HepG2 (cell line): ENCODE data around the gene B3GALNT2.

ENCODE experiments used
- CBX5 ChIP-seq: sonication (generic); formaldehyde crosslinking; IDR thresholded peaks from 2 replicates; pipeline ENCODE4 v1.4.0; 2020; ENCODE audit warnings: missing genetic modification reagents, borderline replicate concordance
- DNMT1 ChIP-seq: sonication (generic); formaldehyde crosslinking; IDR thresholded peaks from 2 replicates; pipeline ENCODE4 v1.5.1; 2020; ENCODE audit warnings: mild to moderate bottlenecking, missing genetic modification reagents
- KLF16 ChIP-seq, 2 experiments: sonication (generic) in 1 of 2; formaldehyde crosslinking in 1 of 2; IDR thresholded peaks; 2 replicates each; pipeline versions ENCODE4 v1.6.1 to v1.8.0; 2016 to 2023; ENCODE audit warnings: missing genetic modification reagents in 2 of 2, missing compliant biosample characterization in 1 of 2
- RAD21 ChIP-seq: fragments of 450-650 bp; formaldehyde crosslinking; IDR thresholded peaks from 2 replicates; pipeline ENCODE4 v1.5.0; 2020; ENCODE audit warnings: mild to moderate bottlenecking
- SMAD9 ChIP-seq: sonication (generic); formaldehyde crosslinking; IDR thresholded peaks from 2 replicates; pipeline ENCODE4 v1.5.1; 2020; ENCODE audit warnings: mild to moderate bottlenecking, missing genetic modification reagents
- SP2 ChIP-seq: sonication (generic); formaldehyde crosslinking; IDR thresholded peaks from 2 replicates; pipeline ENCODE4 v1.5.1; 2020; ENCODE audit warnings: mild to moderate bottlenecking, missing genetic modification reagents
- ZNF549 ChIP-seq: sonication (generic); formaldehyde crosslinking; IDR thresholded peaks from 2 replicates; pipeline ENCODE4 v1.5.0; 2020; ENCODE audit warnings: missing genetic modification reagents
- ZNF607 ChIP-seq: sonication (generic); formaldehyde crosslinking; IDR thresholded peaks from 2 replicates; pipeline ENCODE4 v1.5.1; 2020; ENCODE audit warnings: missing genetic modification reagents, mild to moderate bottlenecking, borderline replicate concordance

DNA sequence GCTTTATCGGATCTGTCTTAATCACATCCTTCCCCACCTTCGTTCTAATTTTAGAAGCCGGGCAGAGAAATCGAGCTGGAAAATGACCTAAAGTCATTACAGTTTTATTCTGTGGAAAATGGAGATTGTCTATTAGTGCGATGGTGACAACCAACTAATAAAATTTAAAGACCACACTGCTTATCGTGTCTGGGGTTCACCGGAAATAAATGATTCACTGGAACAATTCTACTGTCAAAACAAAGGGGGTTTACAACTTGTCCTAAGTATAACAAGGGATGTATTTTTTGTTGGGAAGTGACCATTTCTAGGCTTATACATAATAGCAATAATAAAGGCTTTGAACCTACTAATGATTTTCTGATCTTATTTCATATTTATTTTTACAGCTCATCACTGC lies 55.6 kb downstream of the B3GALNT2 start:
- TF ChIP-seq ZNF607 (CRISPR knock-in tag) (no peak), SP2 (CRISPR knock-in tag) (no peak), RAD21 (CRISPR knock-in tag) (no peak), SMAD9 (CRISPR knock-in tag) (no peak), ZNF549 (CRISPR knock-in tag) (no peak), CBX5 (CRISPR knock-in tag) (no peak), DNMT1 (CRISPR knock-in tag) (no peak), KLF16 (CRISPR knock-in tag; IDR thresholded peaks at IDR 0.05) (no peak)
